T-helper 2 cell treated with Interferon-gamma antibody and Interleukin-4, amounts not matched to agents 5 μg/mL and 100 μg/mL, for 36 hours (primary cell): ENCODE data around the gene UCP3.

Experiments
- DNase-seq: peaks from one replicate; pipeline ENCODE4 v3.0.0; 2021; ENCODE audit warnings: low spot score
- H3K27ac Mint-ChIP-seq: one replicate; pipeline ENCODE4 v1.8.0; 2021; ENCODE audit warnings: mild to moderate bottlenecking, mixed read lengths
- H3K27me3 Mint-ChIP-seq: one replicate; pipeline ENCODE4 v1.8.0; 2021; ENCODE audit warnings: low read depth, mixed read lengths
- H3K36me3 Mint-ChIP-seq: one replicate; pipeline ENCODE4 v1.8.0; 2021; ENCODE audit warnings: low read depth, mixed read lengths
- H3K4me1 Mint-ChIP-seq: one replicate; pipeline ENCODE4 v1.8.0; 2021; ENCODE audit warnings: low read depth, mixed read lengths
- H3K4me3 Mint-ChIP-seq: one replicate; pipeline ENCODE4 v1.8.0; 2022; ENCODE audit warnings: mild to moderate bottlenecking, moderate library complexity, mixed read lengths
- H3K9me3 Mint-ChIP-seq: one replicate; pipeline ENCODE4 v1.8.0; 2021; ENCODE audit warnings: mixed read lengths

UCP3 gene

DNA sequence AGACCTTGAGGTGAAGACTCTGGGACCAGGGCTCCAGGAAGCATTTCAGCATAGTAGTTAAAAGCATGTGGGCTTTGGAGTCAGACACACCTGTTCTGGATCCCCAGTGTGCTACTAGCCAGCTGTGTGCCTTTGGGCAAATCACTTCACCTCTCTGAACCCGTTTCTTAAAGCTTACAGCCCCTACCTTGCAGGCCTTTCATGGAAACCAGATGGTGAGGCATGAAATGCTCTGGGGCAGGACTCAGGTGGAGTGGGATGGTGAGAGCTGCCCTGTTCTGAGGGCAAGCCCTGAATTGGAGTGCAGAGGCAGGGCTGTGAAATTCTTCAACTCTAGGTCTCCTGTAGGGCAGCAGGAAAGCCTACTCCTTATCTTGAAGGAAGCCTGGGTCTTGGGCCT lies 36.7 kb downstream of the UCP3 start:
- no peak overlapping the region for H3K4me3 Mint-ChIP-seq
- no peak for DNase-seq
- H3K27me3 Mint-ChIP-seq, result no peaks in the 10 kb centered on the region
- H3K4me1 Mint-ChIP-seq, result peaks cover 64% of the 10 kb centered on the region
- H3K27ac Mint-ChIP-seq, result peak overlapping the region; percentile 96
- no peaks in the 10 kb centered on the region for H3K9me3 Mint-ChIP-seq
- peaks cover 48% of the 10 kb centered on the region for H3K36me3 Mint-ChIP-seq

DNA sequence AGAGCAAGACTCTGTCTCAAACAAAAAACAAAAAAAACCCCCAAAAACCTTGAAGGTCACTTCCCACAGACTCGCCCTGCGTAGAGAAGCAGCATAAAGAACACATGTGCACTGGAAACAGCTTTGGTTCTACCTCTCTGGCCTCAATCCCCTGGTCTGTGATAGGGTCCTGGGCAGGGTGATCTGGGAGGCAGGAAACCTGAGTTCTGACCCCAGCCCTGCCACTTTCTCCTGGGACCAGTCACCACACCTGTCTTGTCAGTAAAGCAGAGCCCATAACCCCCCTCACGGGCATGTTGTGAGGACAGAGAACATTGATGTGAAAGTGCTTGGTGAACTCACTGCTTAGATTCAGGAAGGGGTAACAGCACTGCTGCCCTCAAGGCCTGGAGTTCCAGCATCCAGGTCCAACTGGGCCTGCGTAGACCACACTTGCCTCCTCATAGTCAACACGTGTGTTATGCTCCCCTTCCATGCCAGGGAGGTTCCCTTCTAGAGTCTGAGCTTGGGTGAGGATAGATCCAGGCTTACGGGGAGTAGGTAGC lies 37.6 kb downstream of the UCP3 start:
- Mint-ChIP-seq H3K27me3 (no peaks in the 10 kb centered on the region), H3K9me3 (no peaks in the 10 kb centered on the region), H3K4me1 (peaks cover 58% of the 10 kb centered on the region), H3K4me3 (no peak overlapping the region), H3K36me3 (peaks cover 38% of the 10 kb centered on the region), H3K27ac (peak overlapping the region; percentile 65)
- DNase-seq, result no peak

DNA sequence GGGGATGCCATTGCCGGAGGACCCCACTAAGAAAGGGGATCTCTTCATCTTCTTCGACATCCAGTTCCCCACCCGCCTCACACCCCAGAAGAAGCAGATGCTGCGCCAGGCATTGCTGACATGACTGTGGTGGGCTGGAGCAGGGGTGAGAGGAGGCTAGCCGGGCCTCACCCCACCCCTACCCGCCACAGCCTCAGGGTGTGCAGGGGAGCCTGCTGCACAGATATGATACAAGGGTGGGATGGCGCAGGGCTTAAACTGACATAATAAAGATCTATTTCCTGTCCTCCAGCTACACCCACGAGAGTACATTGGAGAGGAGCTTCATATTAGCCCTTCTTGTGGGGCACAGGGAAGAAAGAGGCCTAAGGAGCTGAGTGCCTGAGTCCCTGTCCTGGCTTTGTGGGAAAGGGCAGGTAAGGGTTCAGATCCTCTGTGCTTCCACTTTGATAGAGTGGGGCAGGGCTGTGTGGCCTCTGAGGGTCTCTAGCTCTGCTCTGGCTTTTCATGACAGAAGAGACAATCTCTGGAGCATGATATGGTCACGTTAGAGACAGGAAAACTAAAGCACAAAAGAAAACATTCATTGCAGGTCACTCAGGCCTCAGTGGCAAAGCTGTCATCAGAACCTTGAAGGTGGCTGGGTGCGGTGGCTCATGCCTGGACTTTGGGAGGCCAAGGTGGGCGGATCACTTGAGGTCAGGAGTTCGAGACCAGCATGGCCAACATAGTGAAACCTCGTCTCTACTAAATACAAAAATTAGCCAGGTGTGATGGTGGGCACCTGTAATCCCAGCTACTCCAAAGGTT lies 38.7 kb downstream of the UCP3 start:
- H3K27ac Mint-ChIP-seq, result peak overlapping the region; percentile 70
- H3K4me1 Mint-ChIP-seq, result peaks cover 54% of the 10 kb centered on the region
- no peaks in the 10 kb centered on the region for H3K27me3 Mint-ChIP-seq
- H3K4me3 Mint-ChIP-seq, result no peak overlapping the region
- no peaks in the 10 kb centered on the region for H3K9me3 Mint-ChIP-seq
- H3K36me3 Mint-ChIP-seq, result peaks cover 29% of the 10 kb centered on the region
- DNase-seq, result no peak

DNA sequence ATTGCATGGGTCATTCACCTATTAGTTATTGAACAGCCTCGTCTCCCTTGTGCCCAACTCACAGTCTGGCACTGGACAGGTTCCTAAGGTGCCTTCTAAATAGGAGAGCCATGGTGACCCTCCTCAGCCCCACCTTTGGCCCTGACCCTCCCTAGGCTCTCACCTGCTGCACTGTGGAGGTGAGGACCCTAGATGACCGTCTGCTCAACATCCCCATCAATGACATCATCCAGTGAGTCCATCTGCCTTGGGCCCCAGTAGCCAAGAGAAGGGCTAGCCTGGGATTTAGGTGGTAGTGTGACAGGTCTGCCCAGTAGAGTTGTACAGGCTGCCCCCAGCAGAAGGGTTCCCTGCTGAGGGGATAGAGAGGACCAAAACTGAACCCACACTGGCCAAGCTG lies 39.8 kb downstream of the UCP3 start:
- no peaks in the 10 kb centered on the region for H3K27me3 Mint-ChIP-seq
- peak overlapping the region; percentile 7 for H3K27ac Mint-ChIP-seq
- no peak overlapping the region for H3K4me3 Mint-ChIP-seq
- no peaks in the 10 kb centered on the region for H3K9me3 Mint-ChIP-seq
- DNase-seq, result no peak
- H3K4me1 Mint-ChIP-seq, result peaks cover 48% of the 10 kb centered on the region
- peaks cover 19% of the 10 kb centered on the region for H3K36me3 Mint-ChIP-seq

DNA sequence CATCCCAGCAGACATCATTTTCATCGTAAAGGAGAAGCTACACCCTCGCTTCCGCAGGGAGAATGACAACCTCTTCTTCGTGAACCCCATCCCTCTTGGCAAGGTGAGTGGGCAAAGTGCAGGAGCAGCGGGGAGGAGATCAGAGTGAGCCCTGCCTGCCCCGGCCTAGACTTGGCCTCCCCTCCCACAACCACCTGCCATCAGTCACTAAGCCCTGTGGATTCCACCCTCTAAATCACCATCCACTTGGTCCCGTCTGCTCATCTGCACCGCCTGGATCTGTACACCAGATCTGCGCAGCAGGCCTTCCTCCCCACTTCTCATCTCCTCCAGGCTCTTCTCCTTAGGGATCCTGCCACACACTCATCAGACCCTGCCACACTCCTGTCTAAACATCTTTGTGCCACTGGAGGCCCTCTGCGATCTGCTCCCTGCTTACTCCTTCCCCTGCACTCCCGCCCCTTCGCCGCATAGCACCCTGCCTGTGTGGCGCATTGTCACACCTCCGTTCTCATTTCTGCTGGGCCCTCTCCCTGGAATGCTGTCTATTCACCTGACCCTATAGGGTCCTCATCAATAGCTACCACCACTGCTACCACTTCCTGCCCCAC lies 40.4 kb downstream of the UCP3 start:
- H3K9me3 Mint-ChIP-seq, result no peaks in the 10 kb centered on the region
- DNase-seq, result no peak
- H3K4me1 Mint-ChIP-seq, result peaks cover 47% of the 10 kb centered on the region
- peak overlapping the region; percentile 7 for H3K27ac Mint-ChIP-seq
- no peaks in the 10 kb centered on the region for H3K27me3 Mint-ChIP-seq
- H3K36me3 Mint-ChIP-seq, result peaks cover 14% of the 10 kb centered on the region
- H3K4me3 Mint-ChIP-seq, result no peak overlapping the region

DNA sequence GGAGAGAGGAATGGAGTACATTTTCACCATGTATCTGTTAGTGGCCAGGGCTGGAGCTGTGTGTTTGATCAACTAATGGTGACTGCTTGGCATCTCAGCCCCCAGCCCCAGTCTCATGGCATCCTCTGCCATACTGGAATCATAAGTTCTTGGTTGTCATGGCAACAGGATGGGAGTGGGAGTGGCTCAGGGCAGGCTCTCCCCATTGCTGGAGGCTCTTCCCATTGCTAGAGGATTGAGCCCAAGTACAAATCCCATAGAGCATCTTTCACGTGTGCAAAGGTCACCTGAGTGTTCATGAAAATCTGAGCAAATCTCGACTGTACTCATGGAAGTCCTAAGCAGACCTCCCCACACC lies 43.1 kb downstream of the UCP3 start:
- no peak overlapping the region for H3K27ac Mint-ChIP-seq
- no peaks in the 10 kb centered on the region for H3K9me3 Mint-ChIP-seq
- H3K4me1 Mint-ChIP-seq, result peaks cover 30% of the 10 kb centered on the region
- H3K4me3 Mint-ChIP-seq, result no peak overlapping the region
- DNase-seq, result no peak
- no peaks in the 10 kb centered on the region for H3K27me3 Mint-ChIP-seq
- no peaks in the 10 kb centered on the region for H3K36me3 Mint-ChIP-seq

DNA sequence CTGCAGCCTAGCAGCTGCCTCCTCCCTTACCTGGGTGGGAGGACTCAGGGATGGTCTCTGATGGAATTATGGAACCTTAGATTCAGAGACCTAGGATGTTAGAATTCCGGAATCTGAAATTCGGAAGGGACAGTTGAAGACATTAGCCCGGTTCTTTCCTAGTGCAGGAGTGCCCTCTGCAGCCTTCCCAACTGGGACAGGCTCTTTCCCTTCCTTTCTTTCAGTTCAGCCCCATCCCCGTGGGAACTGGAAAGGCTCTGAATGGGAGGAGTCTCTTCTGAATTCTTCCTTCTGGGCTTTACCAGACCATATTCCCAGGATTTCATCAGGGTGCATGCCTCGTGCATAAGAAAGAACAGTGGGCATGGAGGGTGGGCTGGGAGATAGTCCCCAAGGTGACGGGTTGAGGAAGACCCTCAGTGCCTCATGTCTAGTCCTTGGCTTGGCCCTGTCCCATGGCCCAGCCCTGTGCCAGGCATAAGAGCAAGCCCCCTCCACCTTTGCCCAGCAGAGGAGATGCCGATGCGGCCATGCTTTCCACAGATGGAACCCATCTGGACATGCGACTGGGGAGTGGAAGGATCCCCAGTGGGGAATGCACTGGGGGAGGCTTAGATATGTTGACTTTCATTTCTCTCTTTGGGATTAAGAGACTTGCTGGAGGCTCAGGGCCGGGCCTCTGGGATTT lies 43.7 kb downstream of the UCP3 start:
- no peak overlapping the region for H3K27ac Mint-ChIP-seq
- H3K27me3 Mint-ChIP-seq, result no peaks in the 10 kb centered on the region
- peaks cover 27% of the 10 kb centered on the region for H3K4me1 Mint-ChIP-seq
- DNase-seq, result no peak
- no peaks in the 10 kb centered on the region for H3K36me3 Mint-ChIP-seq
- H3K4me3 Mint-ChIP-seq, result no peak overlapping the region
- no peaks in the 10 kb centered on the region for H3K9me3 Mint-ChIP-seq

DNA sequence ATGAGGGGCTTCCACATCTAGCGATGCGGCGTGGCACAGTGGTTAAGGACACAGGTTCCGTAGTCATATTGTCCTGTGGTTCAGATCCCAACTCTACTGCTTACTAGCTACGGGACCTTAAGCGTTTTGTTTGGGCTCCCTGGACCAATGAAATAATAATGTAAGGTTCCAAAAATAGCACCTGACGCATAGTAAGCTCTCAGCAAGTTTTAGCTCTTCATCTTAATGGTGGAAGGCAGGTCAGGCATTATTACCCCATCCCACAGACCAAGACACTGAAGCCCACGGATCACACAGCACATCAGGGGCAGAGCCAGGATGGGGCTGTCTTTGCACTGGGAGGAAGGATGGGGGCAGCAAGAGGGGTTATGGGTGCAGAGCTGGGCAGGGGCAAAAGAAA lies 45.0 kb downstream of the UCP3 start:
- Mint-ChIP-seq H3K9me3 (no peaks in the 10 kb centered on the region), H3K36me3 (no peaks in the 10 kb centered on the region), H3K4me3 (peak overlapping the region; percentile 32), H3K27ac (no peak overlapping the region), H3K27me3 (no peaks in the 10 kb centered on the region), H3K4me1 (peaks cover 15% of the 10 kb centered on the region)
- DNase-seq, result no peak

DNA sequence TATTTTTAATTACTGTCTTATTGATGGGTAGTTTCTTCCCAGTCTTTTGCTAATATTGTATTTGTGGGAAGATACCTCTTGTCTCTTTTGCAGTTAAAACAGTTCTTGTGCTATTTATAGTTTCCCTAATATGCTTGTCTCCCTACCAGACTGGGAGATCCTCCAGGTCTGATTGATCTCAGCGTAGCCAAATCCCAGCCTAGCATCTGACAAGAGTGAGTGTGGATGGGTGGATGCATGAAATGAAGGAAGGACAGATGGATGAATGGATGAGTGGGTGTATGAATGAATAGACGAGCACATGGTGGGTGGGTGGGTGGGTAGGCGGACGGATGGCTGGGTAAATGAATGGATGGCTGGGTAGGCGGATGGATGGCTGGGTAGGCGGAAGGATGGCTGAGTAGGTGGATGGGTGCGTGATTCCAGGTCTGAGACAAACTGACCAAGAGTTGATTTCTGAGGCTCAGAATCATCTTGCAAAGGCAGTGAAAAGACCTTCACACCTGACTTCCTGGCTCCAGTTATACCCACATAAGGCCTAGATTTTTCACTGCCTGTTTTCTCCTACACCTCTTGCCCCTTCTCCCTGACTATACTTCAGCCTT lies 46.7 kb downstream of the UCP3 start:
- DNase-seq, result no peak
- Mint-ChIP-seq H3K9me3 (no peaks in the 10 kb centered on the region), H3K27me3 (no peaks in the 10 kb centered on the region), H3K4me3 (no peak overlapping the region), H3K36me3 (no peaks in the 10 kb centered on the region), H3K4me1 (peaks cover 8% of the 10 kb centered on the region), H3K27ac (no peak overlapping the region)

DNA sequence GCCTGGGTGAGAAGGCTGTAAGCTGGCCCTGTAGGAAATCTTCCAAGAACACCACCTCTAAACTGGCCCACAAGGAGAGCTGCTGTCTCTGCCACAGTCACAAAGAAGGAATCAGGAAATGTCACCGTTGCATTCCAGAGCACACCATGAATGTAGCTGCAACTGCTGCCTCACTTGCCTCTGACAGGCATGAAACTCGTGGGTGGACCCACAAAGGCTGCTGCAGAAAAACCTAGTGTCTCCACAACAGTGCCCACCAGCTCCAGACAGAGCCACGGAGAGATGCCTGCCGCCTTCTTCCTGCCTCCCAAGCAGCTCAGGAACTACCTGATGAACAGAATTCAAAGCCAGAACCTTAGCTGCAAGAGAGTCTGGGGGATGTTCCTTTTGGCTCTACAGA lies 47.6 kb downstream of the UCP3 start:
- H3K27me3 Mint-ChIP-seq, result no peaks in the 10 kb centered on the region
- no peak overlapping the region for H3K27ac Mint-ChIP-seq
- H3K9me3 Mint-ChIP-seq, result no peaks in the 10 kb centered on the region
- no peak for DNase-seq
- no peaks in the 10 kb centered on the region for H3K36me3 Mint-ChIP-seq
- no peak overlapping the region for H3K4me3 Mint-ChIP-seq
- H3K4me1 Mint-ChIP-seq, result peaks cover 8% of the 10 kb centered on the region

DNA sequence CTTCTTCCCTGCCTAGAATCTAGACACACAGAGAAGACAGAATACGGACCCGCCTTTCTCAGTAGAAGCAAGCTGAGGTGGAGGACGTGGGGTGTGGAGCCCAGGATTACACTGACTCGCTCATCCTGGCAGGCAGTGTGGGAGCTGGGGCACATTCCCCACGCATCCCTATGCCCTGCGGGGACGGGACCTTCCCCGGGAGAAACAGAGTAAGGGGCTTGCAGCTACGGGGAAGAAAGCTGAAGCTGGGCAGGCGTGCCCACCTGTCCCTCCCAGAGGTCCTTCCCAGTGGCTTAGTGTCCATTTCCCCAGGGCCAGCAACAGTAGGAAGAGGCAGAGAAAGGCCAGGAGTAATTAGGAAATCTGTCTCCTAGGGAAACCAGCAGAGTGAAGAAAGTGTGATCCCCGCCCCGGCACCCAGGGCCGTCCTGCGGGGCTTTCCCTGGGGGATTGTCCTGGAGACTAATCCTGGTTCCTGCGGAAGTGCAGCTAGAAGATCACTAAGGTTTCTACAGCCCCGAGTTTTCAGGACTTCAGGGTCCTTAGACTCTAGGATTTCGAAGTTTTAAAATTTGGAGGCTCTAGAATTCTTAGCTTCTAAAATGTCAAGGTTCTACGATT lies 50.3 kb downstream of the UCP3 start:
- Mint-ChIP-seq H3K4me1 (no peaks in the 10 kb centered on the region), H3K27ac (no peak overlapping the region), H3K4me3 (no peak overlapping the region), H3K27me3 (no peaks in the 10 kb centered on the region), H3K9me3 (no peaks in the 10 kb centered on the region), H3K36me3 (no peaks in the 10 kb centered on the region)
- no peak for DNase-seq

DNA sequence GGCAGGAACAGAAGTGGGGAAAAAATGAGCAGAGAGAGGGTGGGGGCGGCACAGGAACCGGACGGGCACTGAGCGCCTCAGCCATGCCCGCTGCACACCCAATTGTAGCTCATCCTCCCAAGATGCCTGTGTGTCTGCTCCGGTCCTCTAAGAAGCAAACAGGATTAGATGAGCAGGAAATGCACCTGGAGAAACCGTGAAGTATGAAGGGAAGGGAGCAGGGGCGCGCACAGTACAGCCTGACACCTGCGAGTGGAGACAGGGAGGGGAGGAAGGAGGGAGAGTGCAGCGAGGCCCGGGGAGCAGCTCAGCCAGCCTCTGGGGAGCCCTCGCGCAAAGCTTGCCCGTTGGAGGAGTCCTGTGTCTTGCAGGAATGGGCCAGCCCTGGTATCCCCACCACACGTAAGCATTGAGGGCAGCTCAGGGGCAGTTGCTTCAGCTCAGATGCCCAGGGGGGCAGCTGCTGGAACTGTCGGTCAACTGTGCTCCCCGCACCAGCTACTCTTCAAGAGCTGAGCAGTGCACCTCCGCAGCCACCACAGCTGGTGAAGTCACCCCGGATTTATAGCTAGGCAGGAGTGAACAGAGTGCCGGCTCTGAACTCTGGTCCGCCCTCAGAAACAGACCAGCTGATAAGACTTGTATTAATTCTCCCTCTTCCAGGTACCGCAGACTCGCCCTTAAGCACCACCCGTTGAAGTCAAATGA lies 51.1 kb downstream of the UCP3 start:
- H3K9me3 Mint-ChIP-seq, result no peaks in the 10 kb centered on the region
- H3K27me3 Mint-ChIP-seq, result no peaks in the 10 kb centered on the region
- no peak overlapping the region for H3K27ac Mint-ChIP-seq
- DNase-seq, result no peak
- H3K36me3 Mint-ChIP-seq, result no peaks in the 10 kb centered on the region
- H3K4me3 Mint-ChIP-seq, result no peak overlapping the region
- no peaks in the 10 kb centered on the region for H3K4me1 Mint-ChIP-seq

DNA sequence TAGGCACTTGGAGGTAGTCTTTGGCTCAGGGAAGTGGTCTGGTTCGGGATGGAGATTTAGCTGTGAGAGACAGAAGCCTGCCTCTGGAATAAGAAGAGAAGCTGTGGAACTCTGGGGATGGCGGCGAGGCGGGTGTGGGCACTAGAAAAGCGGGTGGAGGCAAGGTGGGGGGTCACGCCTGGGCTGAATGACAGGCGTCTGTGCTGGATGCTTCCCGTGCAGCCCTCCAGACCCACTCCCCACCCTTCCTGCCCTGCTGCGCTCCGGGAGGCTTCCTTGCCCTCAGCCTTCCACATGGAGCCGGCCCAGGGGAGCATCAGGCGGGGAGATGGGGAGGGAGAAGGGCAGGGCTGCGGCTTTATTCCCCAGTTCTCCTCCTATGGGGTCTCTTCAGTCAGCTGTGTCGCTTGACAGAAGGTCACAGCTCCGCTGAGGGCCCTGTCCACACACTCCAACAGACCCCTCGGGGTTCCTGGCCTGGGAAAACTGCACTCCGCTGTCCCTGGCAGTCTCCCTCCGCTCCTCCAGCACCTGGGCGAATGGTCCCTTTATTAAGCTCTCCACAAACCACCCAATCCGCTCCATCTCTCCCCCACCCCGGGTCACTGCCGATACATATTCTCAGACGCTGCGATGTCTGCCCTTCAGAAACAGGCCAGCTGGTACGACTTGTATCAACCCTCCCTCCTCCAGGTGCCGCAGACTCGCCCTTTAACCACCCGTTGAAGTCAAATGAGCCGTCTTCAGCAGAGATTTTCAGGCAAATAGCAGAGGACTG lies 51.8 kb downstream of the UCP3 start:
- Mint-ChIP-seq H3K4me3 (no peak overlapping the region), H3K27me3 (no peaks in the 10 kb centered on the region), H3K27ac (no peak overlapping the region), H3K4me1 (no peaks in the 10 kb centered on the region), H3K9me3 (no peaks in the 10 kb centered on the region), H3K36me3 (no peaks in the 10 kb centered on the region)
- DNase-seq, result no peak
